HG03064 (cell line): ENCODE measurements around the gene ANKRD28.

Experiments used
- ATAC-seq: cut with Tn5 transposase; IDR thresholded peaks from one replicate; pipeline ENCODE4 v1.9.1; 2021; ENCODE audit warnings: low read depth; ENCODE audit not compliant: unreplicated experiment

Gene ANKRD28

DNA sequence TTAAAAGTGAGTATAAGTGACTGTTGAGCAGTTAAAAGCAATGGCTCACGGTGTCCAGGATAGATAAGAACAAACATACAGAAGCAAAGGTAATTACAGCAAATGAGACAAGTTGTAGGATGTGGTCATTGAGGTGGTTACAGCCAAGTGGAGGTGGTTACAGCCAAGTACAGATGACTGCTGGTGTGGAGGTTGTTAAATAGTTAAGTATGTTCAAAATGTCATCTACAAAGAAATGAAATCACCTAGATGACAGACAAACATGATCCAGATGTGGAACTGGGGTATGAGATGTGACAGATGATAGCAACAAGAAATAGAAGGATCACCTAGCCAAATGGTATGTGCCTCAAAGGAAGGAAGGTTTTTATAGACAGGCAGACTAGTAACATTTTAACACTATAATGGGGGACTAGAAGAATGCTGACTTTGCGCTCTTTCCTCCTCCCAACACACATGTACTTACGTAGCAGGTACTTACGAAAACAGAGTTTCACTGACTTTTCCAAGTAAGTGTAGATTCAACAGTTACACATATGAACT, 6.8 kb upstream of the ANKRD28 start:
- no peak for ATAC-seq

DNA sequence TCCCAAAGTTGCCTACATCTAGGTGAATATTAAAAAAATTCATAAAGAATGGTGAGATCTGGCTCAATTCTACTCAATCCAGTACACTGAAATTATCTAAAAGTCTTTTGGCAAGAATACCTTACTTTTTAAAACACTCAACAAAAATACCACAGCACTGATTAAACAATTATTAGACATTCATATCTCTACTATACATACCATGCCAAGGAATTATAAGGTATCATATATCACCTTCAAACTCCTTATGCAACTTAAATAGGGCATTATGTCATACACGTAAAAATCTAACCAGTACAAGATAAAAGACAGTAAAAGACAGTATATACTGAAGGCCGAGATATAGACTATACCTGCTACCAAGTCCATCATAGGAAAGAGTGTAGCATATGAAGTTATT, 6.1 kb upstream of the ANKRD28 start:
- ATAC-seq = no peak

DNA sequence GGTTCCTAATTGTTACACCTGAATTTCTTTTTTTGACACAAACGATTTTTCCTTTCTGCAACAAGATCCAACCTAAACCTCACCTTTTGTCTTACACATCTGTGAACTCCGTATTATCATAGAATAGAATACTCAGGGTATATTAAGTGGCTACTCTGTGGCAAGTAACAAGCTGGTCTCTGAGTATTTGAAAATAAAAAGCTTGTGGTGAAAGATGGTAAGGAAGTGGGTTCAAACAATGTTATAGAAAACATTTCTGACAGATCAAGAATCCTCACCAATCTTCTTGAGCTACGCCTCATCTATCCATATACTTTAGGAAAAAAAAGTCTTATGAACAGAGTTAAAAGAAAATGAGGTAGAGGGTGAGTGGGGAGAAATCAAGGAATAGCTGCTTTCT, 3.5 kb upstream of the ANKRD28 start:
- no peak for ATAC-seq

DNA sequence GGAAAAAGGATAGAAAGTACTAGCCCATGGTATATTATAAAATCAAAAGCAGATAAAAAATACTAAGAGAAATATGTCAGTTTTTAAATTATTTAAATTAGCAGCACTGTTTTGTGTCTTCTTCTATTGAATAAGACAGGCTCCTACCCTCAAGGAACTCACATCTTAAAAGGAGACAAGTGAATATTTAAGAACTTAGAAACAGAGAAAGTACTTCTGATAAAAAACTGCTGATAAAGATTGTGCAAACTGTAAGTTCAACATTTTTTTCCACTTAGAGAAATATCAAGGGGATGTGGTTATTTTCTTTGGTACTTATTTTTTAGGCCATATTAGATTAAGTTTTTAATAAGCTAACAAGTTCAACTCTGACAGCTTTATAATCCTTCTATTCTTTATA, 3.0 kb upstream of the ANKRD28 start:
- no peak for ATAC-seq

DNA sequence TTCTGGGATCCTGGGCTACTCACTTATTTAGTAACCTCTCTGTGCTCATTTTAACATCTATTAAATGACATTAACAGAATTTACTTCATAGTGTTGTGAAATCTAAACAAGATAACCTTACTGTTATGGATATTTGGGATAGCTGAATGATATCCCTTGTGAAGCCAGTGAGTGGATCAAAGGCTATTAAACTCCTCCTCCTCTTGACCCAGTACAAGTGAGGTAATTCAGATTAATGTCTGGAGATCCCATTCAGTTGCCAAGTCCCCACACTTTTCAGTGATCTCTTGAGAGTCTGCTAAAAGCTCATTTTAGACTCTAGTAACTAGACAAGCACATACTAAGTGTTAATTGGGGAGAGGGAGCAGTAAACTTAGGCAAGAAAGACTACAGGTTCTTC, 2.5 kb upstream of the ANKRD28 start:
- ATAC-seq = no peak

DNA sequence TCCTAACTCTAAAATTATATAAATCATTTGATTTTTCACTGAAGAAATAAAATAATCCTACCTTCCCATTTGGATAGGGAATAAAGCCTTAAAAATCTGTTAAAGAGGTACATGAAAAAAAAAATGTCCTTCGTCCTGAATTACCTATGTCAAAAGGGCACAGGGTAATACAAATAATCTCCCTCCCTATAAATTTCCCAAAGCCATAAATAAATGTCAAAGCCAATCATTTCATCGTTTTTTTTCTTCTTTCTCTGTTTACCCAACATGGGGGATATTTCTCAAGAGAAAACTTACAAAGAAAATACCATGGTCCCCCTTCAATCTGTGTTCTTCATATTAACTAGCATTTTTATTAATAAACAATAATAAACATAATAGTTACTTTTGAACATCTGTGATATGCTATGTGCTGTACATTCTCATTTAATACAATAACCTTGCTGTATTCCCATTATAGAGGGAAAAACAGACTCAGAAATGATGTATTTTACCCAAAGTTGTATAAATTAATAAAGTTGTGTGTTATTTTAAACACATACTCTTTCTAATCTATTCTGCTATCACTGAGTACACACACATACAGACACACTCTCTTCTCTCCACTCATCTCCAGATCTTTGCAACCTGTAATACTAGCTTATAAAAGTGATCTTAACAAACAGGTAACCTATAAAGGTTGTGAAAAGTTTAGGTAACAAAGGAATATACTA, 910 bp upstream of the ANKRD28 start:
- no peak for ATAC-seq

DNA sequence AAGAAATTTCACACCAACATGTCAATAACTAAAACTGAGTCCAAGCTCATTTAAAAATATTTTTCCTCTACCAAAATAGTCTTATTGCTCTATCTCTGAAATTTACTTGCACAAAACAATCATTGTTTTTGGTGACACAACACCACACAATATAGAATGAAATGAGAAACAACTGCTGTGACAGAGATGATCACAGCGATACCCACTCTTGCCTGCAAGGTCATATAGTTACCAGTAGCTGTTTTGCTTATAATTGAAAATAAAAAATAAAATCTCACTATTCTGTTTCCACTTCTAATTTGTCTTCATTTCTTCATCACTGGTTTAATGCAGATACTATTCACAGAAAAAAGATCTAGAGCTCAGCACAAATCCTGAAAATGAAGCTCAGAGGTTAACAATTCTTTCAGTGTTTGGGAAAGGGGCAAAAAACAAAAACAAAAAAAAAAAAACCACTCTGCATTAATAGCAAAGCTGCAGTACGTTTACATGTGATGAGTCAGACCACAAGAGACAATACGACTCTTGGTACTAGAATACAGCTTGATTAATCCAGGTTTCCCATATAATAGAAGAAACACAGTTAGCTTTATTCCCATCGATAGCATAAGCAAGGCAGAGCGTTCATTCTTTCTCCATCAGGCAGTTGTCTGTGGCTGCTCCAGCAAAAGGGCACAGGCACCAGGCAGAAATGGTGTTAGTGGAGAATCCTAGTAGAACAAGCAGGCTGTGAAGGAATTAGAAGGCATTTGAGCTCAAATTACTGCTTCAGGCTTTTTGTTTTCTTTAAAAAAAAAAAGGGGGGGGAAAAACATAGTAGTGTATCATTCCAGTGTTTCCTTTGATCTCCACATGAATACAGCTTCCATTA, 773 bp downstream of the ANKRD28 start:
- ATAC-seq = no peak

DNA sequence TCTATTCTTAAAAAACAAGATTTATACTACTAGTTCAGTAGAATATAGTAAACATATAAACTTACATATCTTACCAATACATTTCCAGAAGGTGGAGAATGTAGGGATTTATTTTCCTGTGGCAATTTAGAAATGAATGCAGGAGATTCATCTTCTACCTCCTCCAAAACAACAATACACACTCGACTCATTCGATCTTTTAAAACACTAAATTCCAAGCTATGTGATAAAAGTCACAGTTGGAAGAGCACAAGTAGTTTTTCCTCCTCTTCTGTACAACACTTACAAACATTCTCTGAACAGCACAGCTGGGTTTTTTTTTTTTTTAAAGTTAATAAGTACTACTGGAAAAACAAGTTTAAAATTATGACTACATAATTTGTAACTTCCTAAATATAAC, 1.4 kb downstream of the ANKRD28 start:
- ATAC-seq = no peak

DNA sequence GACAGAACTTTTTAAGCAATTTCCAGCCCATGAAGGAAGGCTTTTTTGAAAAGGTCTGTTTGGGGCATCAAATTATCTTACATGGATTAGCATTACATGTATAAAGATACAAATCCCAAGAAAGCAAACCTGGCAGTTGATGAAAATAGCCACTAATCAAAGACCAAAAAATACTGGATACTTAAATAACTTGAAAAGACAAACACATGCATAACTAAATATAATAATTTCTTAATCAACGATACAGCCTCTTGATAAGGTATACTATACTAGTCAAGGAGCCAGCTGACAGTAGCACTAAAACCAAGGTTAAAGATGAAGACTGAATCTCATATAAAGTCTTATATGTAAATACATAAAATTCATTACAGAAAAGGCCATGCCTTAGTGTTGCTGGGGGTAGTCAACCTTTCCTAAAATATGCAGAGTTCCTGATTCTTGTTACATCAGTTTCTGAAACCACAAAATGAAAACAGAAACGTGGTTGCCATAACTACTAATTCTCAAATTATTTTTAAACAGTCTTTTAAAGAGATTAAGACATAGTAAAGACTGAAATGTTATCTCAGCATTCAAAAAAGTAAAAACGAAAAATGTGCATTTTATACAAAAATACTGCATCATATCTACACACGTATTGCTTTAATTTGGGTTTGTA, 2.0 kb downstream of the ANKRD28 start:
- ATAC-seq = peak; percentile 37

DNA sequence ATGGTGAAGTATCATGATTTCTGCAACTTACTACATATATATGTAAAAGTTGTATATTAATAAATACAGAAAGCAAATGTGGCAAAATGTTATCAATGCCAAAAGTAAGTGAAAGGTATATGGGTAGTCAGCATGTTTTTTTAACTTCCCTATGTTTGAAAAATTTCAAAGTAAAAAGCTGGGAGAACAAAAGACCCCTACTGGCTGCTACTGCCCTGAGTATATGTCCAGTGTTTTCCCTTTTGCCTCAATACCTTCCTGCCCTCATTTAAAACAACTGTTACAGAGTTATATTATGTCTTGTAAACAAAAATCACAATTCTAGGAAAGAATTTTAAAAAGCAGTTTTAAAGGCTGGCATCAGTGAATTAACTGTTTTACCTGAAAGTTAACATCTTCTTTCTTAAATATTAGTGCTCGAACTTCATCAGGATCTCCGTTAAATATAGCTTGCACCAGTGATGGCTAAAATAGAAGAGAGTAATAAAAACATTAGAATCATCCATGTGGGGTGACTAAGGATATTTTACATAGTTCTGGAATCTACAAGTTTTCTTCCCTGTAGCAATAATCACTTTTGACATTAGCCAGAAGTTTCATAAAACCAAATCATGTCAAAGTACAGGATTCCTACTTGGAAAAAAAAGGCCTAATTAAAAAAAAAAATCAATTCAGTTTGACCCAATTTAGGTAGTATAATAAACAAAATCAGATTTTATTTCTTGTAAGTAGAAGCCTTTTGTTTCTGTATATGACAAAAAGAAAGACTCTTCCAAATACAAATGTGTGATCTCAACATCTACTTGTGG, 2.7 kb downstream of the ANKRD28 start:
- ATAC-seq = no peak

DNA sequence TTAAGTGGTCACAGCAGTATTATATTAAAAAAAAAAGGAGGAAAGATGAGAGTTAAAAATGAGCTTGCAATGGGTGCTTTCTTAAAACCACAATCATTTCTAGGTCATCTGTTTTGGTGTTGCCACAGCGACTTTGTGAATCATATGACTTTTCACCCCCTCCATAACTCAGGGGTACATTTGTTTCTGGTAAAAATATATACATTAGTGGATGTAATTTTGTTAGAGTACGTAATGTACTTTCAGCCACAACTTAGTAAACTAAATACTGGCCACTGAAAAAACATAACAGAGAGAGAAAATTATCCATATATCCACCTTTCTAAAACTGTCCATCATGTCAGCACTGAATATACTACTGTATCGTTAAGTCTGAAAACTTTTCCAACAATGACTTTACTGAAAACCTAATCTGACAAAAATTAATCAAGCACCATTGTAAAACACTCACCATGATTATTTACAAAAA, 3.4 kb downstream of the ANKRD28 start:
- no peak for ATAC-seq

DNA sequence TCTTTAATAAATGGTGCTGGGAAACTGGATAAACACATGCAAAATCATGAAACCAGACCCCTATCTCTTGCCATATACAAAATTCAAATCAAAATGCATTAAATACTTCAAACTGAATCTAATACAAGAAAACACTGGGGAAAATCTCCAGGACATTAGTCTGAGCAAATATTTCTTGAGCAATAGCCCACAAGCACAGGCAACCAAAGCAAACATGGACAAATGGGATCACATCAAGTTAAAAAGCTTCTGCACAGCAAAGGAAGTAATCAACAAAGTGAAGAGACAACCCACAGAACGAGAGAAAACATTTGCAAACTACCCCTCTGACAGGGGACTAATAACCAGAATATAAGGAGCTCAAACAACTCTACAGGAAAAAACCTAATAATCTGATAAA, 6.3 kb downstream of the ANKRD28 start:
- no peak for ATAC-seq

DNA sequence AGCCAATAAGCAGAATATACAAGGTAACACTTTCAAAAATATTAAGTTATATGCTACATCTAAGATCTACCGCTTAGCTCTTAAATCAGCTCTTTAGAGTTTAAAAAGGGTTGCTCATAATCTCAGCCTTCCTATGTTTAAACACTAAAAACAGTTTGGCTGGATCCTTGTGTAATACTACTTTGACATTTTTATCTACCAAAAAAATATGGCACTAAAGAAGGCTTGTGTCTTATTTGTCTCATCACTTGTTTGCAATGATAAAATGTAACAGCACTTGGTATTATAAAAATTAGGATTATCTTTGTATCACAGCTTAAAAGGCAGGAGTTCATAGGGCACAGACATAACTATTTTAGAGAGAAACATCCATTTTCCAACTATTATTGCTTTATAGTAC, 9.8 kb downstream of the ANKRD28 start:
- no peak for ATAC-seq

DNA sequence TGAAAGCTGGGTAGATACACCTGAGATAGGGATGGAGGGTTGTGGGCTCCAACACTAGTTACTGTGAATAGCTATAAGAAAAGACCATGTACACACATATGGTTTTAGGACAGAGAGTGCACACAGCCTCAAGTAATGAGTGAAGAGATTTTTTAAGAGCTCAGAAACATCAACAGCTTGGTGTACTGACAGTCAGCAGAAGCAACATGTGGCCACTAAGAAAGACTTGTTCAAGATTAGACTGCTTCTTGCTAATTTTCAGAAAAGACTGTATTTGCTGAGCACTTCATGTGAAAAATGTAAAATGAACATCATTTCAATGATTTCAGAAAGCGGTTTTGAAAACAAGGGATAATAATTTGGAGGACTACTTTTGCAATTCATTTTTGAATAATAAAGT, 10.3 kb downstream of the ANKRD28 start:
- no peak for ATAC-seq

DNA sequence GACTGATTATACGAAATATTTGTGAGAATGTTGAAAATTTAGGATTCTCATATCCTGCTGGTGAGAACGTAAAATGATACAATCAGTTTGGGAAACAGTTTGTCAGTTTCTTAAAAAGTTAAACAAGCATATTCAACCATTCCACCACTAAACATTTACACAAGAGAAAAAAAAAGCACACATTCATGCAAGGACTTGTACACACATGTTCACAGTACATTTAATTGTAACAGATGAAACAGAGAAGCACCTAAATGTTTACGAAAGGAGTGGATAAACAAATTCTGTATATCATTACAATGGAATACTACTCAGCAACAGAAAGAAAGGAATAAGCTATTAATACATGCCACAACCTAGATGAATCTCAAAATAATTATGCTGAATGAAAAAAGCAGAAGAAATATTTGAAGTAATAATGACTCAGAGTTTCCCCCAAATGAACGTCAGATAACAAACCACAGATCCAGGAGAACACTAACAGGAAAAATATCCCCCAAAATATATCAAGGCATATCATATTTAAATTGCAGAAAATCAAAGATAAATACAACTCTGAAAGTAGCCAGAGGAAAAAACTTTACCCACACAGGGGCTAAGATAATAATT, 14.3 kb downstream of the ANKRD28 start:
- no peak for ATAC-seq

DNA sequence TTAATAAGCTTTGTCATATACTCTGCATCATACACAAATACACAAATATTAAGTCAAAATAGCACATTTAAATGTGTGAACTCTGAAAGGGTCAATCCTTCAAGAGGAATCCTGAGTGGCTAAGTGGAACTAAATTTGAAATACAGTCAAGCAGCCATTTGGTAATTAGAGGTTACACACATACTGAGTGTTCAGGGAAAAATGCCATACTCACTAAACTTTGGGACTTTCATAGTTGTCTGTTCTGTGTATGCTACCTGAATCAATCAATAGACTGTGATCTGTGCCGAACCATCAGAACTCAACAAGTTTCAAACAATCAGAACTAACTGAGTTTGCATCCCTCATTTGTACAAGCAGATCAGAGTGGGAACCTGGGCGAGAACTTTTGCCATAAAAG, 15.3 kb downstream of the ANKRD28 start:
- no peak for ATAC-seq

DNA sequence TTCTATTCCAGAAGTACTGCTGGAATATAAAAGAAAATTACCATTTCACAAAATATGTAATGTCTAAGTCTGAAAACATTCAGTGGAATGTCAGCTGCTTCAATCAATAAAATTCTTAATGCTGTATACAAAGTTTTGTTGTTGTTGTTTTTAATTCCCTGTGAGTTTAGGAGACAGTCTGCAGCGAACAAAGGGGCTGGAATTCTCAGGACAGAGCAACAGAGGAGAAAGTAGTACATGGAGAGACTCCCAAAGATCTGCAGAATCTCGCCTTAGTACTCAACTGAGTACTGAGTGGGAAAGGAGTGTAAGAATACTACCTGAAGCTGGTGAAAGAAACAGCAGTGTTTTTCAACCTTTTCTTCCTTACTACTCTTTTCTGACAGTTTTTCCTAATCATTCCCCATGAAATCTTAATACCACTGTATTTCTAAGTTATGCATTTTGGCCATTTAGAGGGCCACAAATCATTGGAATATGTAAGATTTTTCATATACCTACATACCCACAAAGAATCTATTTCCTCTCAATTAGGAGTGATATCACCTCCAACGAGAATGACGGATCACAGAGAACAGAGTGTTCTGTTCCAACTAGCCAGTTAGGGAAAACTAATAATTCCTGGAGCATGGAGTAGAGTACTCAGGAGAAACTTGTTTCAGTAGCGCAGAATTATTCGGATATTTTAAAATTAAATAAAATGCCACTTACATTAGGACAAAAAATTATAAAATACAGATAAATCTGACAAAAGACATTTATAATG, 16.0 kb downstream of the ANKRD28 start:
- ATAC-seq = no peak

DNA sequence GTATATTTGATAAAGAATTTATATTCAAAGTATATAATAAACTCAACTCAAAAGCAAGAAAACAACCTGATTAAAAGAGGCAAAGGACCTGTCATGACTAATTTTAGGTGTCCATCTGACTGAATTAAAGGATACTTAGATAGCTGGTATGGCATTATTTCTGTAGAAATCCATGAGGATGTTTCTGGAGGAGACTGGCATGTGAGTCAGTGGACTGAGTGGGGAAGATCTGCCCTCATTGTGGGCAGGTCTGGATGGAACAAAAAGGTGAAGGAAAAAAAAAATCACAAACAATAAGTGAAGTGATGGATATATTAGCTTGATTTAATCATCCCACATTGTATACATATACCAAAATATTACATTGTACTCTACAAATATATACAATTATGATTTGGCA, 16.6 kb downstream of the ANKRD28 start:
- no peak for ATAC-seq

DNA sequence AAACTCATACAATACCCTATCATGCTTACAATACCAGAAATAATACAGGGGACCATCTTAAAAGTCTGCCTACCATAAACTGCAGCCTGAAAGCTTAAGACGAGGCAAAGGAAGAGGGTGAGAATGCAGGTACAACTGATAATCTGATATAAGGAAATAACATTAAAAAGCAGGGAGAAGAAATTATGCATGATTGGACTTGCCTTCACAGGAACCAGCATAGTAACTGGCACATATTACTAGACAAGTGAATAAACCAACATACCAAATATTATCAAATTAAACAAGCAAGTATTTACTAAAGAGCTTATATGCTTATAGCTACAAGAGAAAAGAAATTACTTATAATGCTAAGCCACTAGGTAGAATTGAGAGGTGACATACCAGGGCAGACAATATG, 18.7 kb downstream of the ANKRD28 start:
- ATAC-seq = no peak
